Calu3 (cell line): Measurements from ENCODE around the gene EMC8. TPM values are rescaled to one million over a fixed set of nuclear protein-coding genes. Genes with fewer than 3 reads are reported as not detected.

Experiments
- BruUV-seq: library from RNA; stranded (reverse); fragments of 400-500 nt; replicated peaks from 2 replicates; lab custom pipeline; 2021; lab: Mats Ljungman, UMichigan
- CTCF ChIA-PET: fragments of 300-600 bp; sonication (Branson Sonifier 250); formaldehyde crosslinking; loops from one replicate; lab custom pipeline; 2022; ENCODE audit warnings: antibody characterized with exemption; lab: Charles Lee
- DNase-seq: peaks from one replicate; pipeline ENCODE4 v3.0.0; 2022
- H3K27ac Mint-ChIP-seq: one replicate; pipeline ENCODE4 v1.8.0; 2022; ENCODE audit warnings: mixed read lengths; ENCODE audit not compliant: unreplicated experiment
- H3K27me3 Mint-ChIP-seq: one replicate; pipeline ENCODE4 v1.8.0; 2022; ENCODE audit warnings: mixed read lengths; ENCODE audit not compliant: unreplicated experiment
- H3K36me3 Mint-ChIP-seq: one replicate; pipeline ENCODE4 v1.8.0; 2022; ENCODE audit warnings: mild to moderate bottlenecking, moderate library complexity, mixed read lengths; ENCODE audit not compliant: insufficient read depth, unreplicated experiment
- H3K4me1 Mint-ChIP-seq: one replicate; pipeline ENCODE4 v1.8.0; 2022; ENCODE audit warnings: mild to moderate bottlenecking, low read depth, mixed read lengths; ENCODE audit not compliant: unreplicated experiment
- H3K4me3 Mint-ChIP-seq: one replicate; pipeline ENCODE4 v1.8.0; 2022; ENCODE audit warnings: mild to moderate bottlenecking, low read depth, moderate library complexity, mixed read lengths; ENCODE audit not compliant: unreplicated experiment
- H3K9me3 Mint-ChIP-seq: one replicate; pipeline ENCODE4 v1.8.0; 2022; ENCODE audit warnings: low read depth, mixed read lengths; ENCODE audit not compliant: unreplicated experiment
- intact Hi-C: fragments of 100-400 bp; cut with micrococcal nuclease; formaldehyde crosslinking; loops from one replicate; pipeline ENCODE4 v1.10.0; 2022; ENCODE audit not compliant: unreplicated experiment
- total RNA-seq: library from RNA; stranded (reverse); gene quantifications from 2 replicates; pipeline ENCODE4 v1.2.3, GENCODE V29; 2022
- TF ChIP-seq, protein P1 (sequence below): fragments of 200-600 bp; IDR thresholded peaks from one replicate; pipeline ENCODE4 v1.8.0; 2022; ENCODE audit warnings: antibody characterized with exemption; ENCODE audit not compliant: unreplicated experiment

The EMC8 gene
- total RNA-seq, 1 experiment from 2014 or later, result 62.7 TPM

DNA sequence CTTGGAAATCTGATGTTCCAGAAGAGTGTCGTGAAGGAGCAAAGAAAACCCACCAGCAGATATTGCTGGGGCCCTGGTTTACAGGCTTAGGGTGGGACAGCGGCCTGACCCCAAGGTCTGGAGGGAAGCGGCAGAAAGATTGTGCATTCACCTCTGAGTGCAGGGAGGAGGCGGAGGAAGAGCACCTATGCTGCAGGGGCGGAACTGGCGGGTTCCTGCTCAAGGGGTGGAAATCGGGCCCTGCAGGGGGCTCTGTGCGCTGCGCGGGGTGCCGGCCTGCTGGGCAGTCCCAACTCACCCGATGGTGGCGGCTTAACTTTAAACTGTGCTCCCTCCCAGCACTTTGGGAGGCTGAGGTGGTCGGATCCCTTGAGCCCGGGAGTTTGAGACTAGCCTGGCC, 47.7 kb upstream of the EMC8 start:
- CTCF ChIA-PET, result no interaction called here
- H3K36me3 Mint-ChIP-seq, result no peaks in the 10 kb centered on the region
- no TSS peak for BruUV-seq
- no peaks in the 10 kb centered on the region for H3K9me3 Mint-ChIP-seq
- H3K4me1 Mint-ChIP-seq, result peaks cover 27% of the 10 kb centered on the region
- intact Hi-C loops, result no loop called here
- H3K27me3 Mint-ChIP-seq, result peaks cover 83% of the 10 kb centered on the region
- no peak overlapping the region for H3K4me3 Mint-ChIP-seq
- H3K27ac Mint-ChIP-seq, result no peak overlapping the region
- TF ChIP-seq, protein P1, sequence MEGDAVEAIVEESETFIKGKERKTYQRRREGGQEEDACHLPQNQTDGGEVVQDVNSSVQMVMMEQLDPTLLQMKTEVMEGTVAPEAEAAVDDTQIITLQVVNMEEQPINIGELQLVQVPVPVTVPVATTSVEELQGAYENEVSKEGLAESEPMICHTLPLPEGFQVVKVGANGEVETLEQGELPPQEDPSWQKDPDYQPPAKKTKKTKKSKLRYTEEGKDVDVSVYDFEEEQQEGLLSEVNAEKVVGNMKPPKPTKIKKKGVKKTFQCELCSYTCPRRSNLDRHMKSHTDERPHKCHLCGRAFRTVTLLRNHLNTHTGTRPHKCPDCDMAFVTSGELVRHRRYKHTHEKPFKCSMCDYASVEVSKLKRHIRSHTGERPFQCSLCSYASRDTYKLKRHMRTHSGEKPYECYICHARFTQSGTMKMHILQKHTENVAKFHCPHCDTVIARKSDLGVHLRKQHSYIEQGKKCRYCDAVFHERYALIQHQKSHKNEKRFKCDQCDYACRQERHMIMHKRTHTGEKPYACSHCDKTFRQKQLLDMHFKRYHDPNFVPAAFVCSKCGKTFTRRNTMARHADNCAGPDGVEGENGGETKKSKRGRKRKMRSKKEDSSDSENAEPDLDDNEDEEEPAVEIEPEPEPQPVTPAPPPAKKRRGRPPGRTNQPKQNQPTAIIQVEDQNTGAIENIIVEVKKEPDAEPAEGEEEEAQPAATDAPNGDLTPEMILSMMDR, result no peak
- DNase-seq, result no peak

DNA sequence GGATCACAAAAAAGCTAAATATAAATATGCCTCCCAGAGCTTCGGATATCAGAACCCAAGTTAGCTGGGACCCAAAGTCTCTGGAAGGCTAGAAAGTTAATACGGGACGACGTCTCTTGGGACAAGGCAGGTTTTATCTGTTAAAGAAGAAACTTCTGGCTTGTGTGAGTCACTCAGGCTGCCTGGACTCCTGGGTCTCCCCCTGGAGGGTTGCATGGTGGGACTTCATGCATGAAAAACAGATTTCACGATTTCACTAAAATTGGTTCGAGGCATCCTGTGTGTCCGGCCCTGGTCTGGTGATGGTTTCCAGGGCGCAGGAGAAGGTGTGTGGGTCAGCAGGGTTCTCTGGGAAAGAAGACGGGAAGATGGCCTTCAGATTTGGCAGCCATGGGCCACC, 47.1 kb upstream of the EMC8 start:
- CTCF ChIA-PET, result no interaction called here
- no peaks in the 10 kb centered on the region for H3K36me3 Mint-ChIP-seq
- BruUV-seq, result no TSS peak

DNA sequence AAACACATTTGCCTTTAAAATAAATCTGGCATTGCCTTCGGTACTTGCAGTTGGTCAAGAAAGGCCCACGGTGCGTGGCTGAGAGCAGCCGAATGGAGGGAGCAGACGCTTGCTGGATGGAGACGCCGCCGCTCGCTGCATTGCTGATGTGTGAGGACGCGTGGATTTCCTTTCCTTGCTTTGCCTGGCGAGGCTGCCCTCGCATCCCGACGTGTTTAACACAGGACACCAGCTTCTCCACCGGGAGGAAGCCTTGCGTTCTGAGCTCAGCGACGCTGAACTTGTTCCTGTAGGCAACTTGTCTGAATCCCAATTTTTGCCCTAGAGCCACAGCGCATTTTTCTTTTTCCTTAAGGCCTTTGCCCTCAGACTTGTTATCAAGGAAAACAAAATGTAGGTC, 45.9 kb upstream of the EMC8 start:
- DNase-seq, result no peak
- no TSS peak for BruUV-seq
- Mint-ChIP-seq H3K4me1 (peaks cover 16% of the 10 kb centered on the region), H3K27me3 (peaks cover 81% of the 10 kb centered on the region), H3K27ac (no peak overlapping the region), H3K36me3 (no peaks in the 10 kb centered on the region), H3K9me3 (no peaks in the 10 kb centered on the region), H3K4me3 (no peak overlapping the region)
- CTCF ChIA-PET, result no interaction called here
- intact Hi-C loops, result no loop called here
- TF ChIP-seq, protein P1, result no peak

More for the DNA sequence above, 47.1 kb upstream of the EMC8 start:
- Mint-ChIP-seq H3K27me3 (peaks cover 81% of the 10 kb centered on the region), H3K27ac (no peak overlapping the region), H3K9me3 (no peaks in the 10 kb centered on the region), H3K4me3 (no peak overlapping the region), H3K4me1 (peaks cover 27% of the 10 kb centered on the region)
- TF ChIP-seq, protein P1, result no peak
- DNase-seq, result no peak
- intact Hi-C loops, result no loop called here

DNA sequence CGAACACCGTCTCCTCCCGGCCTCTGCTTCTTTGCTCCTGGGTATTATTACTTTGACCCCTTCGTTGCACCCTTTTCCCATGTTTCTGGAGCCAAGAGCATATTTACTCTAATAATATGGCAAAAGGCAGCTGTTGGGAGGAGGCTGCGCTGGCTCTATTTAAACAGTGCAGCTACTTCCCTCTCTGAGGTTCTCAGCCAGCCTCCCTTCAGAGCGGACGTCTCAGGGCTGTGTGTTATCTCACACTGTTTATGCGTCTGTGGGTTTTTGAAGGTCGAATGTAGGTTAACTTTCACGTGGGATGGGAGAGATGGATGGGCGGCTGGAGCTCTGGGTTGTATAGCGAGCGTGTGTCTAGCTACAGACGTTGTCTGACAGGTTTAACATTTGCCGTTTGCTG, 45.4 kb upstream of the EMC8 start:
- Mint-ChIP-seq H3K4me3 (no peak overlapping the region), H3K4me1 (peaks cover 16% of the 10 kb centered on the region), H3K27ac (no peak overlapping the region), H3K27me3 (peaks cover 81% of the 10 kb centered on the region), H3K36me3 (no peaks in the 10 kb centered on the region), H3K9me3 (no peaks in the 10 kb centered on the region)
- CTCF ChIA-PET, result no interaction called here
- TF ChIP-seq, protein P1, result no peak
- intact Hi-C loops, result no loop called here
- BruUV-seq, result no TSS peak
- no peak for DNase-seq
